Inferior parietal cortex (tissue), 1 donor: Measurements from ENCODE around the gene COTL1.
"Not testable (repeated sequence)": the region's sequence is repeated elsewhere in the genome, so short reads cannot be mapped to it uniquely, and the experiment has no call there.

Experiments used
- DNase-seq: peaks from one replicate; pipeline ENCODE4 v3.0.0-alpha.2; 2016; ENCODE audit errors: extremely low spot score

COTL1 gene

DNA sequence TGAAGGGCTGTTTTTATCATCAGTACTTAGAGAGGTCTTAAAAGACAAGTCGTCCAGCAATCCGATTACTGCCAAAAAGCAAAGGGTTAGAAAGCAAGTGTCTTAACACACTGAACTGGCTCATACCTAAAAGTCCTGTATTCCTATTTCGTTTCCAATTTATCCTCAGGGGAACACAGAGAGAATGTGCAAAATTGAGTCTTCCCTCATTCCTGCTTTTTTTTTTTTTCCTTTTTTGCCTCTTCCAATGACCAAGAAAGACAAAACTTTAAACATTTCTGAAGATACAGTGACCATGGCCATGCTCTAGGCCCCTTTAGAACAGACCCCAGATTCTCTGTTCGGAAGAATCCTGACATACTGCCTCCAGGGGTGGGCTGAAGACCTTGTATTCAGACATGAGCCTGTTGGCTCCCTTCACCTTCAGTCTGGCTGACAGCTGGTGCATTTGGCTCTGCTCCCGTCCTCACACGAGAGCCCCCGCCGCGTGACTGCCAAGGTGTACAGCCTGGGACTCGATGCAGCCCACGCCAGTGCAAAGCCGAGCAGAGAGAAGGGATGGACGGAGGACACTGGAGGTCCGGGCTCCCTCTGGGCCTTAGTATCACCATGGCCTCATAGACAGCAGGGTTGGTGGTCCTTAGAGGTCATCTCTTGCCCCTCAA lies 47.0 kb downstream of the COTL1 start:
- no peak for DNase-seq

DNA sequence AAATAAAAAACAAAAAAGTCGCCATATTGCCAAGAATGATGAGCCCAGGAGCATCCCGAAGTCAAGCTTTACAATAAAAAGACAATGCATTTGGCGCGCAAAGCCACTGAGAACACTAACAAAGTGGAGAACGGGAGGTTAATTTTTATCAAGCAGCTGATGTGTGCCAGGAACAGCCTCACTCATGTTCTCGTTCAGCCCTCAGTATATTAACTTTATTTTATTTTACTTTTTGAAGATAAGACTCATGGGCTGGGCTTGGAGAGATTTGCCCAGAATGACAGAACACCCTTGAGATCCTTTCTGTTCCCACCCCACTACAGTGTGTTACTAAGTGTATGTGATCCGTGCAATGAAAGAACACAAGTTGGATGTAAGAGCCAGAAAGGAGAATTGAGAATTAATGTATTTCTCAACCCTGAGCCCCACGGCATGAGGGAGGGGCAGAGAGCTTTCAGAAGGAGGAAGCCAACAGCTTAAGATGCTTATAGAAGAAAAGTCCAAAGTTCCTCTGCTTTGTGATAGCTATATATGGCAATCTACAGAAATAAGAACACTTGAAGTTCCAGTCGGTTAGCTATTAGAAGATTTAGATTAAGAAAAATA lies 48.4 kb downstream of the COTL1 start:
- DNase-seq = no peak

DNA sequence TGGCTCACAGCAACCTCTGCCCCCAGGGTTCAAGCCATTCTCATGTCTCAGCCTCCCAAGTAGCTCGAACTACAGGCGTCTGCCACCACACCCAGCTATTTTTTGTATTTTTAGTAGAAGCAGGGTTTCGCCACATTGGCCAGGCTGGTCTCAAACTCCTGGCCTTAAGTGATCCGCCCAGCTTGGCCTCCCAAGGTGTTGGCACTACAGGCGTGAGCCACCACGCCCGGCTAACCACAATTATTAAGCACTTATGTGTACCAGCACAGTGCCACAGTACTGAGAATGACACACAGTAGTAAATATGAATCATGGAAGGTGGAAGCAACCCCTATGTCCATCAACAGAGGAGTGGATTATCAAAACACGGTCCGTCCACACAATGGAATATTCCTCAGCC lies 49.8 kb downstream of the COTL1 start:
- no peak for DNase-seq

DNA sequence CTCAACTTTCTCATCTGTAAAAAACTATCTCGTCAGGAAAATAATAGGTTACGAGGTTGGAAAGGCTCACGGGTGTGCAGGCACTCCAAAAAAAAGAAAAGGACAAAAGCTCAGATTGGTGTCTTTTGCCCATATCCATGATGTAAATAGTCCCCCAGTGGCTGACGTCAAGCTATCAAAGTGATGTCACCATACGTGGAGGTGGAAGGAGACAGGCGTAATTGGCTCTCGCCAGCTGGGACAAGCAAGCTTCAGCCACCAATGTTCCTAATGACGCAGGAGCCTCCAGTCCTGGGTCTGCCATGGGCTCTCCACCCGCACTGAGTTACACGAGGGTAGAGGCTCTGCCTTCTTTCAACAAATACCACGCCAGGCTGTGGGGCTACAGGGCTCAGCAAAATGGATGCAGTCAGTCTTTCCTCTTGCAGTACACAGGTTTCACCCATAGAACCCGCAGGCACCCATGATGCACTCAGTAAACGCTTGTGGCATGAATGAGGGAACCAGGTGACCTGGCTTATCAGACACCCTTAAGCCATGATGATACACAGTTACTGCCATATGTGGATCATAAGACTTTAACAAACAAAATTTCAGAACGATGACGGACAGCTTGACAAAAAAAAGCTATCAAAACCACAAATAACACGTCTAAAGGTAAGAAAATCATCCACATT lies 50.5 kb downstream of the COTL1 start:
- no peak for DNase-seq

- no peak for DNase-seq
Measured at GRCh38 chr16:84566545-84567257, 51.2 kb downstream of the COTL1 start.

DNA sequence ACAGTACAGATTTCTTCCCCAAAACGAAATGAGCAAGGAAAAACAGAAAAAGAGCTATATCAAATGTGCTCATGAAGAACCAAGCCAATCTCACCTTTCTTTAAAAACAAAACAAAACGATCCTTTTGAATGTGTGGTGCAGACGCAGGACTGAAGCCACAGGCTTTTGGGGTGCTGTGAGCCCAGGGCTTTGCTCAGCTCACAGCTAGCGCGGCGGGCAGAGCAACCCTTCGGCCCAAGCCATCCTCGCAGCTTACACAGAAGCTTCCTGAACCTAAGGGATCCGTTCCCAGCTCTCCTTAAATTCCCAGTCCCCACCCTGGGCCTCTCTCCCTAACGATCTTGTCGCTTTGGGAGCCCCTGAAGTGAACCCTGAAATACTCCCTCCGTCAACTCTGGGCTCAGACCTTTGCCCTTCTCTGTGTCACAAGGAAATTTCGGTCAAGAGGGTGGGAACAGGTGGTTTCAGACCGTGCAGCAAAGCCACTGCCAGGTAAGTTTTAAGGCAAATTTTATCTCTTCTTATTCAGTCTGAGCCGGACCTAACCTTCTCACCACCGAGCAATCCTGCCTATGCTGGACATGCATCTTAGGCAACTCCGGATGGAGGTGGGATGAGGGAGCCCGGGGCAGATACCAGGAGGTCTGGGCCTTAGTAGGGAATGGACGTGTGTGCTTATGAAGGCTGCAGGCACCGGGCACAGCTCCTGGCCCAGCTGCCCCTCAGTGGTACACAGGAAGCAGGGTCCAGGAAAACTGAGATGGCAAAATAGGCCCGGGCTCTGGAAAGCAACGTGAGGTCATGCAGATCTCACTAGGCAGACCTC lies 52.0 kb downstream of the COTL1 start:
- DNase-seq = no peak

- no peak for DNase-seq
Measured at GRCh38 chr16:84563786-84564420, 54.0 kb downstream of the COTL1 start.

- DNase-seq = no peak
Measured at GRCh38 chr16:84563064-84563715, 54.7 kb downstream of the COTL1 start.

GRCh38 chr16:84562174-84562815 lies 55.6 kb downstream of the COTL1 start:
- no peak for DNase-seq

DNA sequence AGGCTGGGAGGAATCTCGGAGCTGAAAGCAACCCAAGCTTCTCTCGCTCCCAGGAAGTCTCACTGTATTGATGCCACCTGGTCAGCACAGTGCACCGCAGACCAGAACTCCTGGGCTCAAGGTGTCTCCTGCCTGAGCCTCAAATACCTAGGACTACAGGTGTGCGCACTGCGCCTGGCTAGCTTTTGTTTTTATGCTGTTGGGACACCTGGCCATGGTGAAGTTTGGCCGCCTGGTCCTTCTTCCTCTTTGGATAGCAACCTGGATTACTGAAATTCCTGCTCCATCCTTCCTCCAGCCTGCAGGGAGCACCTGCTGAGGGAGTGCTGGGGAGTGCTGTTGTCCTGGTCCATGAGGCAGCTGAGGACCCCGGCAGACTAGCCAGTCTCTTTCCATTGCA lies 56.6 kb downstream of the COTL1 start:
- no peak for DNase-seq

GRCh38 chr16:84560269-84560668 lies 57.6 kb downstream of the COTL1 start:
- no peak for DNase-seq

DNA sequence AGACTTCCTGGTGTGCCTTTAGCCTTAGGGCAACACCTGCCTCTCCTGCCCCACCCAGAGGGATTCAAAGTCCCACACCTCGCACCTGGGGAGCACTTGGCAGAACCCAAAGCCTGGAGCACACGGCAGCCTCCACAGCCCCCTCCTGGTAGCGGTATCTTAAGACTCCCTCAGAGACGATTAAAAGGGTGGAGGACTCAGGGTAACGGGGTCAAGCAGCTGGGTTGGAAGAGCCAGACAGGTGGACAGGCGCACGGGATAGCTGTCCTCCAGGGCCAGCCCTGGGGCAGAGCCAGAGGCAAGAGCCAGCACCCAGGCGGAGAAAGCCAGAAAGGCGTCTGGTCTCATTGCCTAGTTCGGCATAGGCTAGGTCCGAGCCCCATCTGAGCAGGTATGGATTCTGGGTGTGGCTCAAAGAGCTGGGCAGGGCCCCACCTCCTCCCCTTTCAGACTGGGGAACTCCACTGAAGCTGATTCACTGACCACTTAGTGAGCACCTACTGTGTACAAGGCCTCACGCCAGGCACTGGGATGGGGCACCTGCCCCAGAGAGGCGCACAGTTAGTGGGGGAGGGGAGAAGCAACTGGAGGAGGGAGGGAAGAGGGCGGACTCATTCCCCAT lies 58.5 kb downstream of the COTL1 start:
- DNase-seq = no peak

DNA sequence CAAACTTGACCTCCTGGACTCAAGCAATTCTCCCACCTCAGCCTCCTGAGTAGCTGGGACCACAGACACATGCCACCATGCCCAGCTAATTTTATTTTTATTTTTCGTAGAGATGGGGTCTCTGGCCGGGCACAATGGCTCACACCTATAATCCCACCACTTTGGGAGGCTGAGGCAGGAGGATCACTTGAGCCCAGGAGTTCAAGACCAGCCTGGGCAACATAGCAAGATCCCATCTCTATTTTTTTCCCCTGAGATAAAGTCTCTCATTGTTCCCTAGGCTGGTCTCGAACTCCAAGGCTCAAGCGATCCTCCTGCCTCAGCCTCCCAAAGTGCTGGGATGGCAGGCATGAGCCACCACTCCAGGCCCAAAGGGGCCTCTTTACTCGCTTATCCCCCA lies 59.0 kb downstream of the COTL1 start:
- DNase-seq = not testable (repeated sequence)

DNA sequence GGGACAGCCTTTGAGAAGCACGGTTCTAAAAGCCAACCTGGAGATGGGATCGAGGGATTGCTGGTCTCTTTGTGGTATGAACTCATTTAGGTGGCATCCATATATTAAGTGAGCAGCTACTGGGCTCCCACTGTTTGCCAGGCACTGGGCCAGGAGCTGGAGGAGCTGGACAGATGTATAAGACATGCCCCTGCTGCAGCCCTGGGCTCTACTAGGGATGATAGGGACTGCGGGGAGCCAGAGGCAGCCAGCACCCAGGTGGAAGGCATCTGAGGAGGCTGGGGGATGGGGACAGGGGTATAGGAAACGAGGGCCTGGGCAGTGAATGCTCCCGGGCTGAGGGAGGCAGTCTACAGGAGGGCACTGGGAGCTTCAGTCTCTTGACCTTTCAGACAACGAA lies 60.4 kb downstream of the COTL1 start:
- DNase-seq = no peak

DNA sequence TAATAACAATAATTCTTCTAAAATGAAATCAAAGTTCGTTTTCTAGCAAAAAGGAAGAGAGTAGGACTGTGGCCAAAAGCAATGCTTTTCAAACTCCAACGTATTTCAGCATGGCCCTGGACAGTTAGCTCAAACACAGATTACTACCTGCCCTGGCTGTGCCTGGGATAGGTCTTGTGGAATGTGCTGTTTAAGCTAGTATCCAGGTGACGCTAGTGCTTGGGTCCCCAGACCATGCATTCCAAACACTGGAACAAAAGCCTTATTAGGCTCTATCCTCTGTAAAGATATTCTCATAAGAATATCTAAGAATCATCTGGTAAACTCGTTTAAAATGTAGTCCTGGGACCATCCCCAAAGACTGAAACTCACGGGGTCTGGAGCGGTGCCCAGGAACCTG lies 60.8 kb downstream of the COTL1 start:
- no peak for DNase-seq

GRCh38 chr16:84555418-84556196 lies 62.3 kb downstream of the COTL1 start:
- DNase-seq = peak; percentile 64

DNA sequence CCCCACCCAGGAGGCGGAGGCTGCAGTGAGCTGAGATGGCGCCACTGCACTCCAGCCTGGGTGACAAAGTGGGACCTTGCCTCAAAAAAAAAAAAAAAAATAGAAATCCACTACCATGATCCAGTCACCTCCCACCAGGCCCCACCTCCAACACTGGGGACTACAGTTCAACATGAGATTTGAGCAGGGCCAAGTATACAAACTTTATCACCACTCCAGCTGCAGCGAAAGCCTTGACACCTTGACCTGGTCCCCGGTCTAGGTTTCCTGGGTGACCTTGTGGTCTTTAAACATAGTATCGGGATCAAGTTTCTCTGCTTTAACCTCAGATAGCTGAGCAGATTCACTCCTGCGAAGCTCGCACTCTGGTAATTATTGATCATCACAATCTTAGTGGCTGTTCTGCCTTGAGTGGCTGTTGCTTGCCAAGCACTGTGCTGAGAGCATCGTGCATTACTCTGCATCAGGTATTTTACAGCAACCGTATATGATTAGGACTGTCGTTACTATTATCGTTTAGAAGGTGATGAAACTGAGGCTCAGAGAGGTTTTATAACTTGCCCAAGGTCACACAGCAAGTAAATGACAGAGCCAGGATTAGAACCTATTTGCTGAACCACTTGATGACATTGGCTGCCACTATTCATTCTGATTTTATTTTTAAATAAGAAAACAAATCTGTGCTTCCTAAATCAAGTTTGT lies 63.1 kb downstream of the COTL1 start:
- no peak for DNase-seq

DNA sequence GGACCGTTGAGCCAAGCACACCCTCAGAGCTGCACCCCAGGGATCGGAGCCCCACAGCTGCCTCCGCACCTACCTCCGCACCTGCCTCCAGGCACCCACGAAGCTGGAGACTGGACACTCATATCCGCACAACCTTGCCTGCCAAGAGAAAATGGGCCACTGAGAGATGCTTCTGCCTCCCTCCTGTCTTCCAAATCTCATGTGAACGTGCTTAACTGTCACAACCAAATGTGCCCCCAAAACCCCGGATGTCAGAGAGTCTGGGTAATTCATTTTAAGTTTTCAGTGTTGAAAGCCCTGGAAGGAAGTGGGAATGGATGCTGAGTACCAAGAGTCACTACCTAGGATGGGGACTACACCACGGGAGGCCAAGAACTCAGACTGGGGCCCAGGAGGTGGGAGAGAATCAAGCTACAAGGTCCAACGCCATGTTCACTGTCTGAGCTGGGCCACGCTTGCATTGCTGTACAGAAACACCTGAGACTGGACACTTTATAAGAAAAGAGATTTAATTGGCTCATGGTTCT lies 63.9 kb downstream of the COTL1 start:
- DNase-seq = no peak
